PC-9 (cell line): ENCODE results near the gene METAP1. TPM values are rescaled to one million over a fixed set of nuclear protein-coding genes. Genes with fewer than 3 reads are reported as not detected.
A peak's percentile ranks its signal among the peaks of the same experiment; 100 is the strongest.

Experiments used
- BruUV-seq: library from RNA; stranded (reverse); fragments of 400-500 nt; replicated peaks from 2 replicates; lab custom pipeline; 2021; lab: Mats Ljungman, UMichigan
- CTCF ChIA-PET: fragments of 300-600 bp; sonication (Branson Sonifier 250); formaldehyde crosslinking; loops from one replicate; lab custom pipeline; 2022; ENCODE audit warnings: antibody characterized with exemption; lab: Charles Lee
- POLR2A ChIA-PET: fragments of 300-600 bp; sonication (Branson Sonifier 250); formaldehyde crosslinking; loops from one replicate; lab custom pipeline; 2022; ENCODE audit warnings: antibody characterized with exemption; ENCODE audit not compliant: unreplicated experiment; lab: Charles Lee
- DNase-seq, 2 experiments: peaks; one replicate each; pipeline versions ENCODE4 v3.0.0 to v3.0.0-alpha.2; 2015 to 2022; ENCODE audit warnings: mixed read lengths in 1 of 2
- H2AFZ ChIP-seq: fragments of 200-600 bp; sonication (generic); 2 replicates; pipeline ENCODE4 v1.8.1; 2017; ENCODE audit warnings: antibody characterized with exemption
- H3F3A ChIP-seq: fragments of 200-600 bp; sonication (generic); 2 replicates; pipeline ENCODE4 v1.8.1; 2017; ENCODE audit warnings: antibody characterized with exemption, mild to moderate bottlenecking, low read depth; ENCODE audit not compliant: insufficient read depth
- H3K27ac ChIP-seq: fragments of 200-600 bp; sonication (generic); 2 replicates; pipeline ENCODE4 v1.6.1; 2016; ENCODE audit warnings: mixed run types
- H3K27me3 ChIP-seq: fragments of 200-600 bp; sonication (generic); 2 replicates; pipeline ENCODE4 v1.6.1; 2016; ENCODE audit warnings: low read depth, mixed run types; ENCODE audit not compliant: insufficient read depth
- H3K36me3 ChIP-seq: fragments of 200-600 bp; sonication (generic); 2 replicates; pipeline ENCODE4 v1.6.1; 2016; ENCODE audit warnings: low read depth, mixed run types
- H3K4me1 ChIP-seq: fragments of 200-600 bp; sonication (generic); replicated peaks from 2 replicates; pipeline ENCODE4 v1.6.1; 2016; ENCODE audit warnings: mixed run types; ENCODE audit not compliant: insufficient read depth
- H3K4me2 ChIP-seq: fragments of 200-600 bp; sonication (generic); 2 replicates; pipeline ENCODE4 v1.6.1; 2017; ENCODE audit warnings: mixed run types
- H3K4me3 ChIP-seq: fragments of 200-600 bp; sonication (generic); 2 replicates; pipeline ENCODE4 v1.6.1; 2016; ENCODE audit warnings: mixed run types
- H3K79me2 ChIP-seq: fragments of 200-600 bp; sonication (generic); 2 replicates; pipeline ENCODE4 v1.6.1; 2017; ENCODE audit warnings: low read depth, mixed run types
- H3K9me2 ChIP-seq: fragments of 200-600 bp; sonication (generic); 2 replicates; pipeline ENCODE4 v1.8.1; 2017; ENCODE audit warnings: mild to moderate bottlenecking; ENCODE audit not compliant: insufficient read depth
- H3K9me3 ChIP-seq: fragments of 200-600 bp; sonication (generic); 2 replicates; pipeline ENCODE4 v1.8.1; 2016; ENCODE audit warnings: low read depth; ENCODE audit not compliant: insufficient read depth
- H4K20me1 ChIP-seq: fragments of 200-600 bp; sonication (generic); 2 replicates; pipeline ENCODE4 v1.8.1; 2017; ENCODE audit not compliant: insufficient read depth
- CTCF ChIP-seq: fragments of 200-600 bp; sonication (generic); conservative IDR thresholded peaks from 2 replicates; pipeline ENCODE4 v1.6.1; 2017; ENCODE audit warnings: mixed run types, antibody characterized with exemption, mild to moderate bottlenecking, moderate library complexity
- EZH2 ChIP-seq: fragments of 200-600 bp; sonication (generic); IDR thresholded peaks from 2 replicates; pipeline ENCODE4 v1.8.0; 2017; ENCODE audit warnings: antibody characterized with exemption, low read depth
- intact Hi-C: fragments of 100-400 bp; cut with micrococcal nuclease; formaldehyde crosslinking; loops from one replicate; pipeline ENCODE4 v1.10.0; 2022; ENCODE audit not compliant: unreplicated experiment
- total RNA-seq: library from RNA; stranded (reverse); gene quantifications from 2 replicates; pipeline ENCODE4 v1.2.3, GENCODE V29; 2021

Gene METAP1
- total RNA-seq, 1 experiment from 2014 or later: 42.0 TPM

- TF ChIP-seq CTCF (no peak; the same call in 1 of the 2 replicates), EZH2 (no peak)
- ChIA-PET CTCF (interaction anchor here (0.6 to 1.1 kb wide), 4 partner anchors 61 to 499 kb away, joined by 3 to 4 read pairs (median 3); partner anchors contain the start of gene EIF4E), POLR2A (interaction anchor here (0.5 to 0.7 kb wide), 6 partner anchors 41 to 488 kb away, joined by 3 to 15 read pairs (median 4); no protein-coding TSS in a partner anchor)
- Histone ChIP-seq H3K36me3 (no peaks in the 10 kb centered on the region), H4K20me1 (peaks cover 7% of the 10 kb centered on the region; the same call in 1 of the 2 replicates), H3K27me3 (no peaks in the 10 kb centered on the region), H3K9me2 (no peaks in the 10 kb centered on the region), H3K9me3 (no peaks in the 10 kb centered on the region), H2AFZ (peak overlapping the region; percentile 97), H3K79me2 (peaks cover 37% of the 10 kb centered on the region), H3K4me3 (peak overlapping the region; percentile 65), H3K4me1 (peaks cover 25% of the 10 kb centered on the region), H3K27ac (peak overlapping the region; percentile 44), H3K4me2 (peak overlapping the region; percentile 95), H3F3A (0 out of 2 replicates have a peak, but pooled peaks cover 7% of the 10 kb centered on the region)
- no peak for DNase-seq
- intact Hi-C loops: loop anchor here (1.0 to 10.0 kb wide), 6 partner anchors 63 to 850 kb away; partner anchors contain the start of genes EIF4E and STPG2
- TSS peak; percentile 41 for BruUV-seq
Measured at GRCh38 chr4:98994474-98995182, 893 bp upstream of the METAP1 start.

GRCh38 chr4:98996056-98996764, 689 bp downstream of the METAP1 start:
- Histone ChIP-seq H4K20me1 (peaks cover 11% of the 10 kb centered on the region; the same call in 1 of the 2 replicates), H3K9me2 (no peaks in the 10 kb centered on the region), H3K27ac (peak overlapping the region; percentile 55), H3K4me2 (peak overlapping the region; percentile 91), H3K36me3 (no peaks in the 10 kb centered on the region), H3K4me1 (peaks cover 28% of the 10 kb centered on the region), H2AFZ (peak overlapping the region; percentile 80), H3K9me3 (no peaks in the 10 kb centered on the region), H3K79me2 (peaks cover 53% of the 10 kb centered on the region), H3K27me3 (no peaks in the 10 kb centered on the region), H3F3A (0 out of 2 replicates have a peak, but pooled peaks cover 7% of the 10 kb centered on the region), H3K4me3 (peak overlapping the region; percentile 64)
- intact Hi-C loops: loop anchor here (5.0 to 10.0 kb wide), 2 partner anchors 61 to 851 kb away; partner anchors contain the start of gene STPG2
- POLR2A ChIA-PET: interaction anchor here (0.7 to 1.0 kb wide), 2 partner anchors 430 to 711 kb away, joined by 4 to 5 read pairs; no protein-coding TSS in a partner anchor
- TF ChIP-seq EZH2 (no peak), CTCF (no peak)
- BruUV-seq: no TSS peak
- CTCF ChIA-PET: interaction anchor here (0.5 kb wide), 1 partner anchor 56 kb away, joined by 4 read pairs; no protein-coding TSS in a partner anchor
- DNase-seq: peak; percentile 17 to 46

- no peak for DNase-seq
- TF ChIP-seq CTCF: no peak
- no peak for TF ChIP-seq EZH2
- Histone ChIP-seq H3K27me3 (no peaks in the 10 kb centered on the region), H3K4me3 (peak overlapping the region; percentile 64), H4K20me1 (peaks cover 15% of the 10 kb centered on the region), H3K79me2 (peaks cover 58% of the 10 kb centered on the region), H3K9me2 (no peaks in the 10 kb centered on the region), H2AFZ (peak overlapping the region; percentile 80; the same call in 1 of the 2 replicates), H3K4me1 (peaks cover 28% of the 10 kb centered on the region), H3K27ac (peak overlapping the region; percentile 55), H3F3A (0 out of 2 replicates have a peak, but pooled peaks cover 7% of the 10 kb centered on the region), H3K9me3 (no peaks in the 10 kb centered on the region), H3K4me2 (peak overlapping the region; percentile 91), H3K36me3 (no peaks in the 10 kb centered on the region)
- CTCF ChIA-PET: interaction anchor here (0.5 kb wide), 1 partner anchor 56 kb away, joined by 4 read pairs; no protein-coding TSS in a partner anchor
- intact Hi-C loops: loop anchor here (5.0 to 10.0 kb wide), 2 partner anchors 61 to 852 kb away; partner anchors contain the start of gene STPG2
- BruUV-seq: TSS peak; percentile 68
- POLR2A ChIA-PET: interaction anchor here (1.0 kb wide), 1 partner anchor 430 kb away, joined by 4 read pairs; no protein-coding TSS in a partner anchor
Measured at GRCh38 chr4:98996765-98997068, 1.2 kb downstream of the METAP1 start.
